ENCODE data around the gene UBTD1. TPM values are rescaled to one million over a fixed set of nuclear protein-coding genes. Genes with fewer than 3 reads are reported as not detected.

UBTD1 gene
- total RNA-seq, 4 donors from 2014 or later = 0.40 to 4.1 (median 3.2) TPM

- Histone ChIP-seq H3K4me3 (no peak overlapping the region), H3K9me3 (no peaks in the 10 kb centered on the region), H3K27me3 (no peaks in the 10 kb centered on the region), H3K27ac (peak overlapping the region; percentile 79 to 88 (median 82)), H3K36me3 (no peaks in the 10 kb centered on the region), H3K4me1 (peaks cover 6 to 22% (median 14%) of the 10 kb centered on the region in 4 donors)
- peak; percentile 54 for DNase-seq
- 27 to 57% methylated on average over 3 to 10 of the region's 10 CpGs for WGBS, 2 donors (ENCODE audit: low coverage in 1 of 2)
- in situ Hi-C loops (cut with MboI; ENCODE audit: low pct_ligation_motif_present in 1 of 4, low pct_unique_long_range_greater_than_20kb in 1 of 4, low sequenced_read_pairs in 3 of 4) (no loop called here), intact Hi-C loops (cut with DNase I; ENCODE audit: low total_unique reads) (no loop called here)
- no peak for TF ChIP-seq CTCF (IDR thresholded peaks at IDR 0.05)
- peak; percentile 48 to 62 (median 57) for TF ChIP-seq POLR2AphosphoS5 (IDR thresholded peaks at IDR 0.05)
These were observed 44.4 kb downstream of the UBTD1 start for GRCh38 chr10:97543025-97543546.

GRCh38 chr10:97546456-97547270 lies 47.9 kb downstream of the UBTD1 start:
- intact Hi-C loops (cut with DNase I; ENCODE audit: low total_unique reads) = no loop called here

GRCh38 chr10:97547271-97547600 lies 48.5 kb downstream of the UBTD1 start:
- 66 to 75% methylated on average over 4 of the region's 4 CpGs for WGBS, 2 donors (ENCODE audit: low coverage in 1 of 2)
- H3K27me3 ChIP-seq = no peaks in the 10 kb centered on the region
- intact Hi-C loops (cut with DNase I; ENCODE audit: low total_unique reads) (no loop called here), in situ Hi-C loops (cut with MboI; ENCODE audit: low pct_ligation_motif_present in 1 of 4, low pct_unique_long_range_greater_than_20kb in 1 of 4, low sequenced_read_pairs in 3 of 4) (no loop called here)
- DNase-seq = no peak
- no peak overlapping the region for H3K4me3 ChIP-seq
- H3K4me1 ChIP-seq = peaks cover 6 to 15% (median 11%) of the 10 kb centered on the region in 4 donors
- no peak overlapping the region for H3K27ac ChIP-seq
- no peak for TF ChIP-seq EP300 (IDR thresholded peaks at IDR 0.05; ENCODE audit: low read depth)
- no peak for TF ChIP-seq POLR2AphosphoS5 (IDR thresholded peaks at IDR 0.05)
- no peak for TF ChIP-seq CTCF (IDR thresholded peaks at IDR 0.05)
- TF ChIP-seq POLR2A (IDR thresholded peaks at IDR 0.05) = no peak
- H3K9me3 ChIP-seq = no peaks in the 10 kb centered on the region
- no peaks in the 10 kb centered on the region for H3K36me3 ChIP-seq

More at GRCh38 chr10:97546456-97547270, 47.9 kb downstream of the UBTD1 start:
- Histone ChIP-seq H3K27me3 (no peaks in the 10 kb centered on the region), H3K4me3 (no peak overlapping the region), H3K36me3 (no peaks in the 10 kb centered on the region), H3K4me1 (peaks cover 6 to 20% (median 14%) of the 10 kb centered on the region in 4 donors), H3K9me3 (no peaks in the 10 kb centered on the region), H3K27ac (no peak overlapping the region)
- 84 to 85% methylated on average over 7 to 18 of the region's 18 CpGs for WGBS, 2 donors (ENCODE audit: low coverage in 1 of 2)
- no peak for DNase-seq
- in situ Hi-C loops (cut with MboI; ENCODE audit: low pct_ligation_motif_present in 1 of 4, low pct_unique_long_range_greater_than_20kb in 1 of 4, low sequenced_read_pairs in 3 of 4) = no loop called here
- TF ChIP-seq POLR2A (IDR thresholded peaks at IDR 0.05) = no peak
- no peak for TF ChIP-seq POLR2AphosphoS5 (IDR thresholded peaks at IDR 0.05)
- no peak for TF ChIP-seq CTCF (IDR thresholded peaks at IDR 0.05)
- TF ChIP-seq EP300 (IDR thresholded peaks at IDR 0.05; ENCODE audit: low read depth) = no peak

GRCh38 chr10:97547962-97548361 lies 49.2 kb downstream of the UBTD1 start:
- TF ChIP-seq POLR2A (IDR thresholded peaks at IDR 0.05) (no peak), POLR2AphosphoS5 (IDR thresholded peaks at IDR 0.05) (no peak), CTCF (IDR thresholded peaks at IDR 0.05) (no peak), EP300 (IDR thresholded peaks at IDR 0.05; ENCODE audit: low read depth) (no peak)
- Histone ChIP-seq H3K36me3 (no peaks in the 10 kb centered on the region), H3K27me3 (no peaks in the 10 kb centered on the region), H3K4me1 (peaks cover under 1 to 8% (median 5%) of the 10 kb centered on the region in 4 donors), H3K27ac (no peak overlapping the region), H3K9me3 (no peaks in the 10 kb centered on the region), H3K4me3 (no peak overlapping the region)
- WGBS, 2 donors (ENCODE audit: low coverage in 1 of 2) = 64% methylated on average over 4 of the region's 4 CpGs; no CpG with 5 or more reads in 1 of the 2 donors
- DNase-seq = no peak
- intact Hi-C loops (cut with DNase I; ENCODE audit: low total_unique reads) (no loop called here), in situ Hi-C loops (cut with MboI; ENCODE audit: low pct_ligation_motif_present in 1 of 4, low pct_unique_long_range_greater_than_20kb in 1 of 4, low sequenced_read_pairs in 3 of 4) (no loop called here)

Measured in transverse colon (tissue), 4 donors.